Gastrocnemius medialis (tissue), 4 donors: ENCODE results near the gene GEMIN5.

Source experiments
- CTCF ChIP-seq, 5 experiments: fragments of 450-650 bp in 3 of 5; fragments of 200-600 bp in 2 of 5; sonication (generic) in 2 of 5; IDR thresholded peaks in 4 of 5; conservative IDR thresholded peaks in 1 of 5; 1 replicate in 4 of 5; 2 replicates in 1 of 5; pipeline ENCODE4 v1.5.1; 2016 to 2019; ENCODE audit warnings: antibody characterized with exemption in 5 of 5, mild to moderate bottlenecking in 3 of 5, moderate library complexity in 3 of 5
- POLR2A ChIP-seq, 2 donors: fragments of 450-650 bp; IDR thresholded peaks; one replicate each; pipeline ENCODE4 v1.6.1; 2017; ENCODE audit warnings: antibody characterized with exemption in 2 of 2, mild to moderate bottlenecking in 2 of 2, moderate library complexity in 2 of 2

DNA sequence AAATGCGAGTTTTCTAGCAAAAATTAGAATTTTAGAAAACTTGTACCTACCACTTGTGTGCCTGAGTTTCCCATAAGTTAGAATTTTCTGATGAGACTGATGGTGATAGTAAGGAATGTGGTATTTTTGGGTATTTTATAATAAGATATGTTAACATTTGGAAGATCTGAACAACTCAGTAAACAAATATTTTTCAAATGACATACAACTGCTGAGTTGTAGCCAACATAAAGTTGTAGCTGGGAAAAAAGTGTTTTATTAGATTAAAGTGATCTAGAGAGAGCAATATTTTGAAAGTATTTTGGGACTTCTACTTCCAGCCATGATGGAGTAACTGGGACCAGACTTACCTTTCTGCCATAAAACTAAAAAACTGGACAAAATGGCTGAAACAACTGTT lies 37.9 kb downstream of the GEMIN5 start:
- TF ChIP-seq CTCF (IDR thresholded peaks at IDR 0.05 in 4 of 5, conservative IDR thresholded peaks at IDR 0.05 in 1 of 5), result no peak
- TF ChIP-seq POLR2A (IDR thresholded peaks at IDR 0.05), result no peak
